Endodermal cell (in vitro differentiated cells): ENCODE results near the gene SMAP2. TPM values are rescaled to one million over a fixed set of nuclear protein-coding genes. Genes with fewer than 3 reads are reported as not detected.

Experiments
- DNase-seq: peaks from one replicate; pipeline ENCODE4 v3.0.0-alpha.2; 2017
- H3K27ac ChIP-seq: 2 replicates; pipeline ENCODE4 v1.5.1; 2013; ENCODE audit warnings: mild to moderate bottlenecking, low read depth, low read length, moderate library complexity
- H3K27me3 ChIP-seq: 2 replicates; pipeline ENCODE4 v1.6.1; 2013; ENCODE audit warnings: mild to moderate bottlenecking, low read length, moderate library complexity; ENCODE audit not compliant: insufficient read depth, control insufficient read depth, poor library complexity, severe bottlenecking
- H3K36me3 ChIP-seq: 2 replicates; pipeline ENCODE4 v1.7.0; 2013; ENCODE audit warnings: mild to moderate bottlenecking, low read length, moderate library complexity; ENCODE audit not compliant: control insufficient read depth, insufficient read depth
- H3K4me1 ChIP-seq: one replicate; pipeline ENCODE4 v1.7.0; 2013; ENCODE audit warnings: low read length; ENCODE audit not compliant: control insufficient read depth, insufficient read depth
- H3K4me3 ChIP-seq: 2 replicates; pipeline ENCODE4 v1.5.1; 2013; ENCODE audit warnings: mild to moderate bottlenecking, low read length, moderate library complexity
- H3K9ac ChIP-seq: 2 replicates; pipeline ENCODE4 v1.6.1; 2013; ENCODE audit warnings: mild to moderate bottlenecking, low read length, moderate library complexity; ENCODE audit not compliant: poor library complexity, severe bottlenecking; ENCODE audit errors: extremely low read depth
- H3K9me3 ChIP-seq: 2 replicates; pipeline ENCODE4 v1.6.1; 2013; ENCODE audit warnings: mild to moderate bottlenecking, low read length, moderate library complexity; ENCODE audit not compliant: control insufficient read depth
- H3K27ac Mint-ChIP-seq: 2 replicates; pipeline ENCODE4 v1.8.0; 2020; ENCODE audit warnings: mixed read lengths
- H3K27me3 Mint-ChIP-seq: 2 replicates; pipeline ENCODE4 v1.8.0; 2021; ENCODE audit warnings: mild to moderate bottlenecking, mixed read lengths; ENCODE audit not compliant: insufficient read depth
- H3K36me3 Mint-ChIP-seq: 2 replicates; pipeline ENCODE4 v1.8.0; 2020; ENCODE audit warnings: low read depth, mixed read lengths
- H3K4me1 Mint-ChIP-seq: 2 replicates; pipeline ENCODE4 v1.8.0; 2020; ENCODE audit warnings: mixed read lengths
- H3K4me3 Mint-ChIP-seq: 2 replicates; pipeline ENCODE4 v1.8.0; 2020; ENCODE audit warnings: mild to moderate bottlenecking, moderate library complexity, mixed read lengths
- H3K9me3 Mint-ChIP-seq: 2 replicates; pipeline ENCODE4 v1.8.0; 2020; ENCODE audit warnings: mild to moderate bottlenecking, mixed read lengths
- whole genome bisulfite sequencing, 2 experiments: methylation state at CpG; one replicate each; pipeline versions ENCODE4 v1.1.5 to v1.1.7; 2013; ENCODE audit warnings: missing lambda C conversion rate in 2 of 2, mixed read lengths in 1 of 2; ENCODE audit not compliant: insufficient coverage in 1 of 2, insufficient read length in 1 of 2; 5-methylcytosine and 5-hydroxymethylcytosine counted together
- total RNA-seq, 2 donors: library from RNA; stranded (reverse); fragmentation: NEBNext Ultra II Directional in 1 of 2; extraction: Animal tissue kit (Norgen Biotek cat#: 25700) in 1 of 2; gene quantifications; 2 replicates in 1 of 2; 3 replicates in 1 of 2; pipeline ENCODE4 v1.2.1, GENCODE V29; 2021
- TF ChIP-seq, protein P1 (sequence below): fragments of 200-600 bp; sonication (generic); conservative IDR thresholded peaks from 2 replicates; pipeline ENCODE4 v1.5.0; 2021; ENCODE audit warnings: antibody characterized with exemption, mild to moderate bottlenecking

Gene SMAP2
- total RNA-seq, 2 donors from 2014 or later, result 21.9 to 22.3 TPM

DNA sequence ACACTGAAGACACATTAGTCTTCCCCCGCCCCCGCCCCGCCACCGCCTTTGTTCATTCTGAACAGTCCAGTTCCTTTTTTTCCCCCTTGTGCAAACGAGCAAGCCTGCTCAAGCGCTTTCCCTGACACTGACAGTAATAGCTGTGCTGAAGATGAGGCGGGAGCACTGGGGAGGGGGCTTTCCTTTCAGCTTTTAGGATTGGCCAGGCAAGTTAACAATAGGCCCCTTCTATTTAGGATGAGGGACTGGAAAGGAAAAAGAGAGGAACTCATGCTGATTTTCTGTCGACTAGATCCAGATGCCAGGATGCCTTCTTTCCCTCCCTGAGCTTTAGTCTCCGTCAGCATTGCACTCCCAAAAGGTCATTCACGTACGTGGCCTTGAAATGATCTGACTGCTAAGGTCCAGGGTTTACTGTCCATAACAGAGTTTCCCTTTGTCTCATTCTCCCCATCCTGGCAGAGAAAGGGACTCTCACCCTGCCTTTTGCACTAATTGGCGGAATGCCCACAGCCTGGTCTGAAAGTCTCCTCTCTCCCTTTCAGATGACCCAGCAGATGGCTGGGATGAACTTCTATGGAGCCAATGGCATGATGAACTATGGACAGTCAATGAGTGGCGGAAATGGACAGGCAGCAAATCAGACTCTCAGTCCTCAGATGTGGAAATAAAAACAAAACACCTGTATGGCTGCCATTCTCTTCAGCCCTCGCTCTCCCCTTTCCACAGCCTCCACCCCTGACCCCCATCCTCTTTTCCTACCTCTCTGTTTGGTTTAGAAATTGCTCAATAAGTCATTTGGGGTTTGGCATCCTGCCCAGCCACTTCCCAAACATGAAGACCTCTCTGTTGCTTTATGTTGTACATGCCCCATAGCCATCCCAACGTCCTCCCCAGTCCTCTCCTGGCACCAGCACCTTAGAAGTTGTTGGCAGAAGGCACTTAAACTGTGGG is 48.2 kb downstream of the SMAP2 start:
- no peaks in the 10 kb centered on the region for H3K4me1 Mint-ChIP-seq
- Histone ChIP-seq H3K9ac (no peak overlapping the region), H3K9me3 (no peaks in the 10 kb centered on the region), H3K4me3 (no peak overlapping the region), H3K4me1 (no peaks in the 10 kb centered on the region), H3K36me3 (peaks cover 56% of the 10 kb centered on the region), H3K27me3 (no peaks in the 10 kb centered on the region), H3K27ac (peak overlapping the region; percentile 76)
- no peaks in the 10 kb centered on the region for H3K27me3 Mint-ChIP-seq
- TF ChIP-seq, protein P1, sequence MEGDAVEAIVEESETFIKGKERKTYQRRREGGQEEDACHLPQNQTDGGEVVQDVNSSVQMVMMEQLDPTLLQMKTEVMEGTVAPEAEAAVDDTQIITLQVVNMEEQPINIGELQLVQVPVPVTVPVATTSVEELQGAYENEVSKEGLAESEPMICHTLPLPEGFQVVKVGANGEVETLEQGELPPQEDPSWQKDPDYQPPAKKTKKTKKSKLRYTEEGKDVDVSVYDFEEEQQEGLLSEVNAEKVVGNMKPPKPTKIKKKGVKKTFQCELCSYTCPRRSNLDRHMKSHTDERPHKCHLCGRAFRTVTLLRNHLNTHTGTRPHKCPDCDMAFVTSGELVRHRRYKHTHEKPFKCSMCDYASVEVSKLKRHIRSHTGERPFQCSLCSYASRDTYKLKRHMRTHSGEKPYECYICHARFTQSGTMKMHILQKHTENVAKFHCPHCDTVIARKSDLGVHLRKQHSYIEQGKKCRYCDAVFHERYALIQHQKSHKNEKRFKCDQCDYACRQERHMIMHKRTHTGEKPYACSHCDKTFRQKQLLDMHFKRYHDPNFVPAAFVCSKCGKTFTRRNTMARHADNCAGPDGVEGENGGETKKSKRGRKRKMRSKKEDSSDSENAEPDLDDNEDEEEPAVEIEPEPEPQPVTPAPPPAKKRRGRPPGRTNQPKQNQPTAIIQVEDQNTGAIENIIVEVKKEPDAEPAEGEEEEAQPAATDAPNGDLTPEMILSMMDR, result no peak
- H3K27ac Mint-ChIP-seq, result no peak overlapping the region
- peaks cover 45% of the 10 kb centered on the region for H3K36me3 Mint-ChIP-seq
- DNase-seq, result no peak
- WGBS, 2 experiments, result 76 to 84% methylated on average over 7 to 15 of the region's 15 CpGs
- no peak overlapping the region for H3K4me3 Mint-ChIP-seq
- no peaks in the 10 kb centered on the region for H3K9me3 Mint-ChIP-seq

DNA sequence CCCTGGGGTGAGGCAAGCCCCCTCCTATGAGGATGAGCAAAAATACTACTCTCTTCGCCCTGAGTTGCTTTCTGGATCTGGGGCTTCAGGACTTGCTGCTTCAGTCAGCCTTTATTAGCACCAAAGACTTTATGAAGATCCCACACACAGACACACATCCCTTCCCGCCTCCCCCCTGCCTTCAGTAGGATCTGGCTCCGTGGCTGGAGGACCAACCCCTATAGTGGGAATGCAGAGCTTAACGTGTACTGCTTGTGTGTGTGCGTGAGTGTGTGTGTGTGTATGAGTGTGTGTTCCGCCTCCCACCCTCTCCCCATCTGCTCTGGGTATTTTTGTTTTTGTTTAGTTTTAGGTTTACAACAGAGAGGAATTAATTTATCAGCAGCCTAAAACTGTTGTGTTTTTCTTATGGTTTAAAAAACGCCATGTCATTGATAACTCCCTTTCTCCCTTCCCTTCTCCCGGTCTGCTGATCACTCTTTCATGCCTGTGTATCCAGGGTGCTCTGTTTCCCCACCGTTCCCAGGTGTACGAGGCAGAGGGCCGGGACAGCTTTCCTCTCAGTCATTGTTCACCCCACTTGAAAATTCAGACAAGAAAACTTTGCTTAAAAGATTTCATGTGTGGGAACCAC is 49.2 kb downstream of the SMAP2 start:
- Histone ChIP-seq H3K4me1 (no peaks in the 10 kb centered on the region), H3K9ac (no peak overlapping the region), H3K27me3 (no peaks in the 10 kb centered on the region), H3K27ac (no peak overlapping the region), H3K4me3 (no peak overlapping the region), H3K36me3 (peaks cover 45% of the 10 kb centered on the region), H3K9me3 (no peaks in the 10 kb centered on the region)
- TF ChIP-seq, protein P1, result no peak
- no peak overlapping the region for H3K27ac Mint-ChIP-seq
- H3K36me3 Mint-ChIP-seq, result peaks cover 34% of the 10 kb centered on the region
- WGBS, 2 experiments, result 90 to 94% methylated on average over 5 to 9 of the region's 11 CpGs
- H3K9me3 Mint-ChIP-seq, result no peaks in the 10 kb centered on the region
- no peaks in the 10 kb centered on the region for H3K4me1 Mint-ChIP-seq
- no peak overlapping the region for H3K4me3 Mint-ChIP-seq
- no peaks in the 10 kb centered on the region for H3K27me3 Mint-ChIP-seq
- no peak for DNase-seq

DNA sequence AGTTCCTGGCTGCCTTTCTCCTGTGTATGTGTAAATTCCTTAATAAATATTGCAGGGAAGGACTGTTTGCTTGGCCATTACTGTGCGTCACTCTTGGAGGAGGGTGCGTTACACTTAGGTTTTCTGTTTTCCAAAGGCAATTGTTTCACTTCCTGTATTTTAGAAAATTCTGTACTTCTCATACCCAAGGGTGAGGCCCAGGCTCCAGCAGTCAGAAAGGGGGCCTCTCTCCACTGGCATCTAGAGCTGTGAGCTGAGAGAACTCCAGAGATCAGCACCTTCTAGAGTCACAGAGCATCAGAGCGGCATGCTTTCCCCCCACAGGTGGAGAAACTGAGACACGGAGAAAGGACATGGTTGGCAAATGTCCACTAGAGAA is 49.7 kb downstream of the SMAP2 start:
- WGBS, 2 experiments, result 96 to 100% methylated on average over 3 to 4 of the region's 4 CpGs

More for the DNA sequence above, 49.7 kb downstream of the SMAP2 start:
- Histone ChIP-seq H3K27ac (no peak overlapping the region), H3K36me3 (peaks cover 41% of the 10 kb centered on the region), H3K4me3 (no peak overlapping the region), H3K9ac (no peak overlapping the region), H3K9me3 (no peaks in the 10 kb centered on the region), H3K4me1 (no peaks in the 10 kb centered on the region), H3K27me3 (no peaks in the 10 kb centered on the region)
- Mint-ChIP-seq H3K4me3 (no peak overlapping the region), H3K9me3 (no peaks in the 10 kb centered on the region), H3K4me1 (no peaks in the 10 kb centered on the region), H3K27ac (no peak overlapping the region), H3K27me3 (no peaks in the 10 kb centered on the region), H3K36me3 (peaks cover 29% of the 10 kb centered on the region)
- DNase-seq, result no peak
- TF ChIP-seq, protein P1, result no peak
